Lung (tissue), 12 donors: ENCODE results near the gene XAGE1A. TPM values are rescaled to one million over a fixed set of nuclear protein-coding genes. Genes with fewer than 3 reads are reported as not detected.
"Not testable (repeated sequence)": the region's sequence is repeated elsewhere in the genome, so short reads cannot be mapped to it uniquely, and the experiment has no call there.

Experiments used
- ATAC-seq: fragments of 200-7000 bp; cut with Tn5 transposase; one replicate; pipeline ENCODE4 v1.9.1; 2020; ENCODE audit warnings: moderate number of reproducible peaks; ENCODE audit not compliant: insufficient read depth, low FRiP score
- DNase-seq, 3 donors: peaks; one replicate each; pipeline ENCODE4 v3.0.0-alpha.2; 2013 to 2017
- H3K27ac ChIP-seq, 2 donors: one replicate each; pipeline ENCODE4 v1.5.1; 2013; ENCODE audit warnings: mild to moderate bottlenecking in 2 of 2, moderate library complexity in 2 of 2, control low read depth in 1 of 2, inconsistent platforms in 1 of 2, low read depth in 1 of 2, low read length in 1 of 2
- H3K27me3 ChIP-seq, 3 donors: one replicate each; pipeline ENCODE4 v1.5.1; 2013; ENCODE audit warnings: low read length in 2 of 3; ENCODE audit not compliant: control insufficient read depth in 3 of 3, insufficient read depth in 3 of 3
- H3K36me3 ChIP-seq, 4 donors: one replicate each; pipeline ENCODE4 v1.5.1; 2013; ENCODE audit warnings: low read length in 4 of 4, mild to moderate bottlenecking in 1 of 4, moderate library complexity in 1 of 4; ENCODE audit not compliant: control insufficient read depth in 4 of 4, insufficient read depth in 4 of 4
- H3K4me1 ChIP-seq, 5 donors: one replicate each; pipeline ENCODE4 v1.5.1; 2013; ENCODE audit warnings: low read length in 5 of 5, mild to moderate bottlenecking in 2 of 5, moderate library complexity in 1 of 5; ENCODE audit not compliant: control insufficient read depth in 5 of 5, insufficient read depth in 5 of 5
- H3K4me3 ChIP-seq: one replicate; pipeline ENCODE4 v1.5.1; 2013; ENCODE audit warnings: mild to moderate bottlenecking, control low read depth, moderate library complexity
- H3K9ac ChIP-seq, 2 donors: one replicate each; pipeline ENCODE4 v1.5.1; 2013; ENCODE audit warnings: low read length in 2 of 2, control low read depth in 1 of 2; ENCODE audit not compliant: insufficient read depth in 1 of 2
- H3K9me3 ChIP-seq, 4 donors: one replicate each; pipeline ENCODE4 v1.5.1; 2013; ENCODE audit warnings: low read length in 3 of 4, mild to moderate bottlenecking in 1 of 4, moderate library complexity in 1 of 4; ENCODE audit not compliant: control insufficient read depth in 4 of 4, insufficient read depth in 3 of 4
- CTCF ChIP-seq: IDR thresholded peaks from 2 replicates; pipeline ENCODE4 v1.5.1; 2012; ENCODE audit warnings: mild to moderate bottlenecking; ENCODE audit errors: control extremely low read depth, extremely low read depth
- WGBS, 2 donors: extraction: QIAGEN DNeasy Blood & Tissue Kit; methylation state at CpG; one replicate each; pipeline ENCODE4 v1.1.7; 2013; 5-methylcytosine and 5-hydroxymethylcytosine counted together
- polyA plus RNA-seq, 2 donors: library from polyadenylated mRNA; stranded (reverse); fragments of 200-250 nt; gene quantifications; one replicate each; pipeline ENCODE4 v1.2.1, GENCODE V29; 2013
- total RNA-seq, 2 donors: library from RNA; depleted of rRNA in 1 of 2; stranded (reverse); fragments of >200 nt in 1 of 2; gene quantifications; one replicate each; pipeline ENCODE4 v1.2.1, GENCODE V29; 2014 to 2021
- donor health status: control.
- donor health status: control.
- donor health status: Bipolar disorder and iron deficiency.
- donor health status: healthy.
- donor health status: DM: yes; HTN: yes; CAD: no.

XAGE1A gene
- total and polyA plus RNA-seq, 4 donors = 0.58 to 3.1 (median 0.81) TPM; not detected in 1

DNA sequence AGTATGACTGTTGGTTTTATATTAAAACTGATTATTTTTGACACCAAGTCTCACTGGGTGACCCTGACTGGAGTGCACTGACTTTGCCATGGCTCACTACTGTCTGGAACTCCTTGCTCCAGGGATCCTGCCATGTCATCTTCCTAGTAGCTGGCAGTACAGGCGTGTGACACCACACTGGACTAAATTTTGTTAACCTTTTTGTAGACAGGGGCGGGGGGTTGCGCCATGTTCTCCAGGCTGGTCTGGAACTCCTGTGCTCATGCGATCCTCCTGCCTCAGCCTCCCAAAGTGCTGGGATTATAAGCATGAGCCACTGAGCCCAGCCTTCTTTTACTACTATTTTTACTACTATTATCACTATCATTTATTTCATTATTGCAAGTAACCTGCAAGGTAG is 8.9 kb downstream of the XAGE1A start:
- WGBS, 2 donors = 78 to 95% methylated on average over 4 of the region's 4 CpGs
- TF ChIP-seq CTCF = no peak
- H3K27me3 ChIP-seq = peaks cover 8 to 17% (median 13%) of the 10 kb centered on the region in 3 donors
- ATAC-seq (no peak), DNase-seq (no peak)
- no peaks in the 10 kb centered on the region for H3K4me1 ChIP-seq
- no peak overlapping the region for H3K27ac ChIP-seq
- H3K4me3 ChIP-seq = no peak overlapping the region
- peaks cover 0 to 5% (median 0%) of the 10 kb centered on the region in 4 donors for H3K9me3 ChIP-seq
- H3K9ac ChIP-seq = no peak overlapping the region
- H3K36me3 ChIP-seq = no peaks in the 10 kb centered on the region

DNA sequence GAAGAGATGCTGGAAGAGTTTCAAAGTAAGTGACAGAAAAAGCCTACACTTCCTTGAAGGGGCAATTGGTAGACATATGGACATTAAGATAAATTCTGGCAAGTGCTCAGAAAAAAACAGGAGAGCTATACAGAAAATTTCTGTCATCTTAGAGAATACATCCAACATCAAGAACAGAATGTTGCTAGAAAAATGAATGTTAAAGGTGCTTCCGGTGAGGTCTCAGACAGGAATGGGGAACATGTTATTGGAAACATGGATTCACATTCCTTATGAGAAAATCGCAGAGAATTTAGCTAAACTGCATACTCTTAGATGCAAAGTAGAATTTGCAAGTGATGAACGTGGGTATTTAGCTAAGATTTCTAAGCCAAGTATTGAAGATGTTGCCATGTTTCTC is 11.7 kb downstream of the XAGE1A start:
- Histone ChIP-seq H3K36me3 (no peaks in the 10 kb centered on the region), H3K27me3 (peaks cover 10 to 14% (median 11%) of the 10 kb centered on the region in 3 donors), H3K4me3 (no peak overlapping the region), H3K9ac (no peak overlapping the region), H3K4me1 (no peaks in the 10 kb centered on the region), H3K27ac (no peak overlapping the region), H3K9me3 (peaks cover 0 to 5% (median 0%) of the 10 kb centered on the region in 4 donors)
- DNase-seq (no peak), ATAC-seq (no peak)
- WGBS, 2 donors = 60 to 88% methylated on average over 3 of the region's 3 CpGs
- TF ChIP-seq CTCF = no peak

- H3K9me3 ChIP-seq = peaks cover 0 to 2% (median 0%) of the 10 kb centered on the region in 4 donors
- no peak overlapping the region for H3K27ac ChIP-seq
- no peak for TF ChIP-seq CTCF
- no peak overlapping the region for H3K9ac ChIP-seq
- WGBS, 2 donors = 62 to 66% methylated on average over 6 of the region's 6 CpGs
- ATAC-seq (no peak), DNase-seq (no peak)
- peaks cover 6 to 12% (median 10%) of the 10 kb centered on the region in 3 donors for H3K27me3 ChIP-seq
- no peaks in the 10 kb centered on the region for H3K4me1 ChIP-seq
- H3K36me3 ChIP-seq = no peaks in the 10 kb centered on the region
- H3K4me3 ChIP-seq = no peak overlapping the region
Observed at GRCh38 chrX:52509916-52510315, 14.3 kb downstream of the XAGE1A start.

DNA sequence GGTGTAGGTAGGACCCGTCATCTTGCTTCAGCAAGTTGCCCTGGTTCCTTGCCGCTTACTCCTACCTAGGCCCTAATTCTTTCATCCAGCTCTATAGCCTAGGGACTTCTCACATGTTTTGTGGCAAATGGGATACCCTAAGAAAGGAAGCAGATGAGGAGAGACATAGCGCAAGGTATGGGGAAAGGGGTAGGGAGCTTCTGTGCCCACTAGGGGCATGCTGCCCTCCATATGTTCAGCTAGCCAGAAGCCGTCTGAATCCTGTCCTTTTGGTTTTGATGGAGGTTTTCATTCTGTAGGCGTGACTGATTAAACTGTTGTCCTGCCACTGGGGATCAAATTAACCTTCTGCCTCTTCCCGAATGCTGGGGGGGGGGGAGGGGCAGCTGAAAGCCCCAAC is 15.5 kb downstream of the XAGE1A start:
- H3K27me3 ChIP-seq = peaks cover 3 to 10% (median 10%) of the 10 kb centered on the region in 3 donors
- not testable (repeated sequence) for ATAC-seq, H3K9ac ChIP-seq, H3K9me3 ChIP-seq, H3K4me3 ChIP-seq, H3K27ac ChIP-seq, DNase-seq, H3K36me3 ChIP-seq, H3K4me1 ChIP-seq
- no CpG with 5 or more reads among the region's 6 CpGs for WGBS, 2 donors

DNA sequence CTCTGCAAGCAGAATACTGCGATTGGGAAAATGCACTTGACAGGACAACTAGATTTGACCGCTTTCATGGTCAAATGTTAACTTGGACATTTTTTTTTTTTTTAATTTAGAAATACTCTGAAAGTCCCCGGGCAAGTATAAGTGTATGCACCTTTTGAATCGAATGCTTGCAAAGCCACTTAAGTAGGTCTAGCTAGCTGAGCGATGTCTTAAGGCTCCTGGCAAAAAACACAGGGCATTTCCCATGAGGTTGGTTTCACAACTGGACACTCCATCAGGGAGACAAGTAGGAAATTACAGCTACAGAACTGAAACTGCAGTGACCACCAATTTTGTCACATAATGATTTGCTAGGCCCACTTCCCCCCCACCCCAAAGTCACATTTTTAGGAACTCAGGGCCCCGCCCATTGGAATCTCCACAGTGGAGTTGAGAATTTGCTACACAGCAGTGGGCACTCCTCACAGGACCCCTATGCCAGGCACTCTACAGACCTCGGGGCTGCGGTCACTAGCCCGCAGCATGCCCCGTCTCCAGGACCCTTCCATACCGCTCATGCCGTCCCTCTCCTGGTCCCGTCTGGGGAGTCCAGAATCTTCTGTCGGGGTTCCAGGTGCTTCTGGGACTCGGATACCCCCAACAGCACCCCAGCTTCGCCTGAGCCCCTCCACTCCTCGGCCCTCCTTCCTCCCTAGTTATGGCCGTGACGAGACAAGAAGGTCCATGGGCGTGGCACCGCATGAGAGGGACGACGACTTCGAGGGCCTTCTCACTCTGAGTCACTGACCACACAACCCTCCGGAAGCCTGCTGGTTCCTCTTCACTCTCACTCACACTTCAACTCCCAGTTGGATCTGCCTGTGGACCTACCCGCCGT is 20.7 kb downstream of the XAGE1A start:
- not testable (repeated sequence) for H3K27ac ChIP-seq, H3K9ac ChIP-seq, H3K4me1 ChIP-seq, H3K4me3 ChIP-seq, H3K36me3 ChIP-seq, H3K27me3 ChIP-seq, H3K9me3 ChIP-seq, DNase-seq
- no CpG with 5 or more reads among the region's 27 CpGs for WGBS, 2 donors
- peak; percentile 39 for ATAC-seq

DNA sequence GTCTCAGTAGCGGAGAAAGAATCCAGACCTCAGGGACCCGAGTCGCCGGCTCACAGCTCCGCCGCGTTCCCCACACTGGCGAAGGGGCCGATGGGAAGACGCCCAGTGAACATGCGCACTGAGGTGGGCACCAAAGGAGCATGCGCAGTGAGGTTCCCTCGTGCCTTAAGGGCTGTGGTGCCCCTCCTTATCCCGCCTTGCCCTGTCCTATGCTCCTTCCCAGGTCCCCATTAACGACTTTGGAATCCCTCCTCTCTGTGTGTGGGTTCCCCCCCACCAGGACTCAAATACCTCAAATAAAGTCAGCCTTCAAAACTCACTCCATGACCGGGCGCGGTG is 21.3 kb downstream of the XAGE1A start, which contains the start of gene XAGE1B:
TSS of gene XAGE1B (minus strand) at position 77 of the 339 bp plus-strand sequence. CDS start 1,536 bp downstream, outside the sequence.
- H3K9me3 ChIP-seq, H3K27ac ChIP-seq, H3K36me3 ChIP-seq, DNase-seq, H3K4me1 ChIP-seq, ATAC-seq, H3K4me3 ChIP-seq, H3K27me3 ChIP-seq, H3K9ac ChIP-seq: not testable (repeated sequence)
- WGBS, 2 donors = no CpG with 5 or more reads among the region's 18 CpGs
